Cardiac septum (tissue), 1 donor: Measurements from ENCODE around the gene TOR1A. TPM values are rescaled to one million over a fixed set of nuclear protein-coding genes. Genes with fewer than 3 reads are reported as not detected.

ENCODE experiments used
- DNase-seq: peaks from one replicate; pipeline ENCODE4 v3.0.0-alpha.2; 2020; ENCODE audit warnings: low spot score
- intact Hi-C: fragments of 100-400 bp; cut with DNase I; formaldehyde crosslinking; loops from one replicate; pipeline ENCODE4 v1.14.0; 2022
- total RNA-seq: library from RNA; stranded (reverse); fragmentation: NEBNext Ultra II Directional; extraction: Animal tissue kit (Norgen Biotek cat#: 25700); gene quantifications from one replicate; pipeline ENCODE4 v1.2.1, GENCODE V29; 2021
- donor health status: DM: no; HTN: no; CAD: no.

Gene TOR1A
- total RNA-seq, 1 donor from 2014 or later, result 14.0 TPM

DNA sequence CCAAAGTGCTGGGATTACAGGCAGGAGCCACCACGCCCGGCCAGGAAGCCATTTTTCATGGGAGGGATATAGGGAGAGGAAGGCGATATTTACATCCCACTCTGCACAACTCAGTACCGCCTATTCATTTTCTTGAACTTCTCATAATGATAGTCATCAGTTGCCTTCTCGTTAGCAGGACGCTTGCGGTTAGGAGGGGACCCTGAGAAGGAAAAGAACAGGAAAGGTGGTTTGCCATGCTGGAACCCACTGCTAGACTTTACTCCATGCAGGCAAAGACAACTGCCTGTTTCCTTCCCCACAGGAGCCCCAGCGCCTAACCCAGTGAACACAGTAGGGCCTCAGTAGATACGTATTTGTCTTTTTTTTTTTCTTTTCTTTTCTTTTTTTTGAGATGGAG lies 4.1 kb upstream of the TOR1A start:
- DNase-seq, result no peak
- intact Hi-C loops, result no loop called here

DNA sequence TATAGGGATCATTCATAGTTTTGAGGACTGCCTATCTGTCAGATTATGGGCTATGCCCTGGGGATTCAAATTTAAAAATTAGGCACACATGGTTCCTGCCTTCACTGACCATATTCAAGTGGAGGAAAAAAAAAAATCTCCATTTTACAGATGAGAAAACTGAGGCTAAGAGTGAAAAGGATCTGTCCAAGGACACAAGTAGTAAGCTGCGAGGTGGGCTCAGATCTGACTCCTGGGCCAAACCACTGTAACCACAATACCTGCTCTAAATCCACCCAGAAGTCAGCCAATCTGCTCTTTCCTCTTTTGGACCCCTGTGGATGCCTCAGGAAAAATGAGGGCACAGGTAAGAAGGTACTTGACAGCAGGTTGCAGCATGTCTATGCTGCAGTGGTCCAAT lies 2.8 kb upstream of the TOR1A start:
- no peak for DNase-seq
- intact Hi-C loops, result no loop called here

DNA sequence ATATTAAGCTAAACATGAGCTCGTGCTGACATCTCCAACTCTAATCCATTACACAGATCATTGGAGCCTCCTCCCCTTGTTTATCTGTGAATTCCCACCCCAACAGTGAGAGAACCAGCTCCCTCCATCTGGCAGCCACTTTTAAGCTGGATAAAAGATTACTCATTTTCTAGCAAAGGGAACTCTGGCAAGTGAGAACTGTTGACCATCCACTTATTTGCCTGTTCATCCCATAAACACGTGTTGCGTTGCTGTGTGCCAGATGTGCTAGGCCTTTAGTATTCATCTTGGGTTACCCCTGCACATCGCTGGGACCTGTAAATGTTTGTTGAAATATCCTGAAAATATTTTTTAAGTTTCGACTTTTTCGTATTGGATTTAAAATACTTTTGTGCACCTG lies 2.4 kb upstream of the TOR1A start:
- intact Hi-C loops, result no loop called here
- DNase-seq, result no peak

DNA sequence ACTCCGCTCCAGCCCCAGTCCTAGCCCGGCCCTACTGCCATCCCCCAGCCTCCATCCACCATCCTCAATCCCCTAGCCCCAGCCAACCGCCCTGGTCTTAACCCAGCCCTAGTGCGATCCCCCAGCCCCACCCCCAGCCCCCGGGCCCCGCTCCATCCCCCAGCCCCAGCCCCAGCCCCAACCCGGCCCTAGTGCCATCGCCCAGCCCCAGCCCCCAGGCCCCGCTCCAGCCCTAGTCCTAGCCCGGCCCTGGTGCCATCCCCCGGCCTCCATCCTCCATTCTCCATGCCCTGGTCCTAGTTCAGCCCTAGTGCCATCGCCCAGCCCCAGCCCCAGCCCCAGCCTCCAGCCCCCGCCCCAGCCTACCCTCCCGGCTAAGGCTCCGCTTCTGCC lies 398 bp downstream of the TOR1A start:
- no peak for DNase-seq
- intact Hi-C loops, result no loop called here

DNA sequence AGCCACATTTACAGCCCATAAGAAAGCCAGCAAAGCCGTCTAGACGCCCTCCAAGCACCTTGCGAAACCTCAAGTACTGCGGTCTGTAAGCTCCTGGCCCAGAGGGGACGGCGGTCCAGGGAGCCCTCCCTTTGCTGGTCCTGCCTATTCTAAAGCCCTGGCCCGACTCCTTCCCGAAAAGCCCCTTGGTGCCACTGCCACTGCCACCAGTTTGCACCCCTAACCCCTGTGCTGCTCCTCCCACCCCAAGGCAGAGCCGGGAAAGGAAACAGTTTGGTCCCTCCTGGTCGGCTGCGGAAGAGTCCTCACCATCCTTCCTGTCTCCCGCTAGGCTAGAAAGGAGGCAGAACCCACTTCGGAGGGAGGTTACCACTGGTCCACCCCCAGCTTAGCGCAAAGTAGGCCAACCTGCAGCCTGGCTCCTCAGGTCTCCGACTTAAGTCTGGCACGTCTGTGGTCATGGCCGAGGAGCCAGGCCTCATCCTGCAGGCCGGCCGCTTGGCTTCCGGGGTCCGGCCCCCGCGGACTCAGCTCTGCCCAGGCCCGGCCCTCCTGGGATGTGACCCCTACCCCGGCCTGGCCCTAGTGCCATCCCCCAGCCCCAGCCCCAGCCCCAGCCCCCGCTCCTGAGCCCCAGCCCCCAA lies 916 bp downstream of the TOR1A start:
- DNase-seq, result no peak
- intact Hi-C loops, result no loop called here

DNA sequence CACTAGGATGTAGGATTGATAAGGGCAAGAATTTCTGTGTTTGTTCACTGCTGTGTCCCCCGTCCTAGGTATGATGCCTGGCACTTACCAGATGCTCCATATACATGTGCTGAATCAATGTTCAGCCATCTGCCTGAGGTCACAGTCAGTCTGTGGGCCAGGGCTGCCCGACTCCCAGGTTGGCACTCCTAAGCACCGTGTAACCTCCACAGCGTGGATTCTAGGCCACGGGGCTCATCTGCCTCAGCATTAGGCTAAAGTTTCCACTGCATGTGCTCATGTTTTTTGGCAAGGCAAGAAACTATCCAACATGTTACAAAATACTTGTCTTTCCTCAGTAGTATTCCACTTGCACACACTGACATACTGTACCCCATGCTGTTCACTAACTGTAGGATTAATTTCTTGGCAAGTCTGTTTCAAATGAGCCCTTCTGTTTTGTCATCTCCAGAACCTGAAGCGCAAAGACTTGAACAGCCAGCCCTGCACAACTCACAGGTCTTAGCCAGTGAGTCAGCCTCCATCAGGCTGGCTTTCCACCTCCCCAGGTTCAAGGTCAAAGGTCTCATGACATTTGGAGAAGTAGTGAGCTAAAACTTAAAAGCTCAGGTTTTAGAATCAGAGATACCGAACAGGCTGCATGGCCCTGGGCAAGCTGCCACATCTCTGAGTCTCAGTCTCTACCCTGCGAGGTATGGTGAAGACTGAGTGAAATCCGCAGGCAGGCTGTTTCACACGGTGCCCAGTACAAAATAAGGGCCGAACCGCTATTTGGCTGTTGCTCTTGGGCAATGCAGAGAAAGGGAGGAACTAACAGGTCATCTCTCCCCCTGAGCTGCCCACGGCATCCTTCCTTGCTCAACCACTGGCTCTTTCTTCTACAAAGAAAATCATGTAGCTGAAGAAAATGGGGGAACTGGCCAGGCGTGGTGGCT lies 7.2 kb downstream of the TOR1A start:
- intact Hi-C loops, result no loop called here
- no peak for DNase-seq

DNA sequence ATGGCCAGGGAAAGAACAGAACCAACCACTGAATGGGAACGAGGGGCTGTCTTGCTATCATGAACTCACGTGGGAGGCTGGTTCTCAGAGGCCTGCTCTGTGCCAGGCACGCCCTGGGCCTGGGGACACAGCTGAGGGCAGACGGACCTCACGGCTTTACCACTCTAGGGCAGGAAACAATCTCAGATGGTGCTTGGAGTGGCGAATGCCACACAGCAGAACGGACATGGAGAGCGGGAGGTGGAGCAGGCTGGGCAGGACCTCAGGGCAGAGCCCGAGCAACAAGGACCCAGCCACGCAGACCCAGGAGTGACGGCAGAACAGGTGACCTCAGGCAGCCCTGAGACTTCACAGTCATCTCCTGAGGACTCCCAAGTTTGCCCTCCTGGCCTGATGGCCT lies 8.7 kb downstream of the TOR1A start:
- DNase-seq, result no peak
- intact Hi-C loops, result no loop called here

DNA sequence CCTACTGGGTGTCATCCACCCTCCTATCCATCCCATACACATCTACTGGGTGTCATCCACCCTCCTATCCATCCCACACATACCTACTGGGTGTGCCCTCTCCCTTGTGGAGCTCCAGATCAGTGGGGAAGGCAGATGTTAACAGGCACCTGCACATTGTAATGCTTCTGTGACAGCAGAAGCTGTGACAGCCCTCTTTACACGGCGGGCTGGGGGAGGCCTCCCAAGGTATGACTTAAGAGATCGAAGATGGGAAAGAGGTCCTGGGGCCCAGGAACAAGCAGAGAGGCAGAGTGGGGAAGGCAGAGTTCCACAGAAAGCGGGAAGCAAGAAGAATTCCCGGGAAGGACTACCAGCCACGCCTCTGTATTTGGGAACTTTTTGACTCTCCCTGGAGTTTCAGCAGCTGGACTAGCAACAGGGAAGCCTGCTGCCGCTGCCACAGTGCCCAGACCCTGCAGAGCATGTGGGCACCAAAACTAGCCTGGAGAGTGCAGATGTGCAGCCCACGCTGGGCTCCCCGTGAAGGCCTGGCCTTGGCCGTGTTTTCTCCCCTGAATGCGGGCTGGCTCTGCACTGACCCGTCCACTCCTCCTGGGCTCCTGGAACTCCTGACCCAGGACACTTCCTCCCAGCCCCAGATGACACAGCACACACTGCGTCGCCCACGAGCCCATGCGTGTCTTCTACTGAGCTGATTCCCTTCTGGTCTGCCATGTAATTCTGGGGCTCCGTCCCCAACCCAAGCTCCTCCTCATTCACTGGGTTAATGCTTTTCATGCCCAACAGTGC lies 9.3 kb downstream of the TOR1A start:
- DNase-seq, result no peak
- intact Hi-C loops, result no loop called here

DNA sequence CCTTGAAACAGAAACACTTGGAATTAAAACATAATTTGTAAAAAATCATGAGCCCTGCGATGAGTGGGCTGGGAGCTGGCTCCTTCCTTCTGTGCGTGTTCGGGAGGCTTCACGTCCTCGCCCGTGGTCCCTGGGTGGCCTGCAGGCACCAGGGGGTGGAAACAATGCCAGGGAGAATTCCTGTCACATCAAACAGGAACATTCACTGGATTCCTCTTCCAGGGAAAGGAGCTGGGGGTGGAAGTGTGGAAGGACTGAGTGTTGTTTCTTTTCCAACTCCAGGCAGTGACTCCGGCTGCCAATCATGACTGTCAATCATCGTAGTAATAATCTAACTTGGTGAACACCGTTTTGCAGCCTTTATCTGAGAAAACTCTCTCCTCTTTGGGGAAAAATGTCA lies 10.3 kb downstream of the TOR1A start:
- no peak for DNase-seq
- intact Hi-C loops, result no loop called here

DNA sequence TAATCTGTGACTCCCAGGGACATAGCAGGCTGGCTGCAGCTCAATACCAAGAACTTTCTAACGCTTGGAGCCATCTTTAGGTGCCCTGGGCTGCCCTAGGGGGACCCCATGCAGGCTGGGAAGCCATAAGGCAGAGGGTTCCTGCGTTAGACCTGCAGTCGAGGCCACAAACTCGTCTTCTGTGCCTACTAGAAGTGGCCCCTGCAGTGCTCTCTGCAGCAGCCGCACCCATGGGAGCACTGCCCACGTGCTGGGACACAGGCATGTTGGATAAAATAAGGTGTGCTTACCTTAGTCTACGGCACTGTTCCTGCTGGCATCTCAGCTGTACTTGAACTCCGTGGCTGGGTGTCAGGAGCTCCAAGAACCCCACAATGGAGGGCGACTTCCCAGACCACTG lies 11.6 kb downstream of the TOR1A start:
- intact Hi-C loops, result no loop called here
- no peak for DNase-seq

DNA sequence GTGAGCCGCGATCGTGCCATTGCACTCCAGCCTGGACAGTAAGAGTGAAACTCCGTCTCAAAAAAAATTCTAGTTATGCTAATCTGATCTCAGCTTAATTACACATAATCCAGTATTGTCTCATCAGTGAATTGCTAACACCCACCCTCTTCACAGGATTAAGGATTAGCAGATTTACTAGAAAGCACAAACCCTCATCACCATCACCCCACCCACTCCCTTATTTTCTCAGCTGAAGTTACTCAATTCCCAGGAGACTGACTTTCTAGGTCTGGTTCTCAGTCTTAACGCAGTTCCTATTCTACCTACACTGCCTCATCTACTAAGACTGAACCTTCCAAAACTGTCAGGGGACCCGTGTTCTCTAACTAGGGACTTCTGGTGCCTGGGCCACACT lies 12.0 kb downstream of the TOR1A start:
- DNase-seq, result no peak
- intact Hi-C loops, result no loop called here

DNA sequence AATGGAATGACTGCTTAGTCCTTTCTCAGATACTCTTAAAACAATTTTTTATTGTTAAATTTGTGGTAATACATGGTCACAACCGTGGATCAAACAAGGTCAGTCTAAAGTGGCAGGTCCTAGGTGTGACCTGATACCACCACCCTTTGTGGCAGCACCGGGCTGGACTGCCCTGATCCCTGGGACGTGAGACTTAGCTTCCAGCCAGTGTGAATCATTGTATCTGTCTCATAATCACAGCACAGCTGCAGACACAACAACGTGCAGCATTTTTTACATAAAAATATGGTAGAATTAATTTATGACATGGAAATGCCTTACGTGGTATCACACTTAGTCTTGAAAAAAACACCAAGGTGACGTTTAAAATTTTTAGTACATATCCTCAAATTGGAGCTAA lies 13.1 kb downstream of the TOR1A start:
- DNase-seq, result no peak
- intact Hi-C loops, result no loop called here

DNA sequence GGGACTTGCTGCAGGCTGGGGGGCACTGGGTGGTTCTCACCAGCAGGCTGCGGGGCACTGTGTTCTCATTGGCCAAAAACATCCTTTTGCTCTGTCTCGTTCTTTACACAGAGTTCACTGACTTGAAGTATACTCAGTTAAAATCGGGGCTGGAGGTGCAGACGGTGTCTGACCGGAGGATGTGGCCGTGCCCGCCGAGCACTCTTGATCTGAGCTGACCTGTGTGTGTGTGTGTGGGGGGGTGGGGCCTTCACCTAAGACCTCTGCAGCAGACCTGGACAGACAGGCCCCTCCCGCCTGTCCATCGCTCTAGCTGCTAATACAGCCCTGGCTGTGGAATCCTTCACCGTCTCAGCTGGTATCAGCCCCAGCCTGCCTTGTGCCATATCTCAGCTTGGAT lies 13.8 kb downstream of the TOR1A start:
- no peak for DNase-seq
- intact Hi-C loops, result no loop called here

DNA sequence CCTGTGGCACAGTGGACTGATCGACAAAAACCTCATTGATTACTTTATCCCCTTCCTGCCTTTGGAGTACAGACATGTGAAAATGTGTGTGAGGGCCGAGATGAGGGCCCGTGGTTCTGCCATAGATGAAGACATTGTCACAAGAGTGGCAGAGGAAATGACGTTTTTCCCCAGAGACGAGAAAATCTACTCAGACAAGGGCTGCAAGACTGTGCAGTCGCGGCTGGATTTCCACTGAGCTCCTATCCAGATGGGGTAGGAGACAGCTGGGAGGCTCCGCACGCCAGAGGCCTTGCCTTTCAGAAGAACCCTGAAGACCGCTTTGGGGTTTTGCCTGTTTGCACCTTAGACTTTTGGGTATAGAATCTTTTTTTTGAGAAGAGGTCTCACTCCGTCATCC lies 14.6 kb downstream of the TOR1A start:
- intact Hi-C loops, result no loop called here
- DNase-seq, result no peak

DNA sequence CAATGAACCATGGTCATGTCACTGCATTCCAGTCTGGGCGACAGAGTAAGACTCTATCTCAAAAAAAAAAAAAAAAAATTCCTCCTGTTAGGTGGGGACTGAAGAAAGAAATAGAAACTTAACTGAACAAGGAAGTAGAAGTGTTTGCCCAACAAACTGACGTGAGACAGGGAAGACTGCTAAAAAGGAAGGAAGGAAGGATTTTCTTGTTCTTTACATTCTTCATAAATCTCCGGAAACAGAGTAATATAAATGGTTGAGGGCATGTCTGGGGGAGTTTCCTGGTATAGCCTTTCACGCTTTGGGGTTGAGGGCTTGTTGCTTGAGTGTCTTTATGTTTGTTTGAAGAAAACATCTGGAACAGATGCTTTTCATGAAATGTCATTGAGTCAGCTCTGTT lies 17.9 kb downstream of the TOR1A start:
- intact Hi-C loops, result no loop called here
- DNase-seq, result no peak

DNA sequence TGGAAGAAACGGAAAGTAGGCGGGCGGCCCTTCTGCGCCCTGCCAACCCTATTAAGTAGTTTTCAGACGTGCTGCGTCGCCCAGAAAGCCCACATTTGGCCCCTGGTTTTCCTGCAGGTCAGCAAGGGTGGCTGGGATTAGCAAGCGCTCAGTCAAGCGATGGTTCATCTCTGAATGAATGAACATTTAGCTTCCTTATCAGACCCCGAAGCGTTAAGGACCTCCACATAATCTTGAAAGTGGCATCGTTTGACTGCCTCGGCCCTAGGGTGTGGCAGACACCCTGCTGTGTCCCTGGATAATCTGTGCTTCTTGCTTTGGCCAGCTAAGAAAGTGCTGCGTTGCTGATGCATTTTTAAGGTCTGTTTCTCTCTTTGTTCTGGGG lies 20.3 kb downstream of the TOR1A start:
- intact Hi-C loops, result no loop called here

DNA sequence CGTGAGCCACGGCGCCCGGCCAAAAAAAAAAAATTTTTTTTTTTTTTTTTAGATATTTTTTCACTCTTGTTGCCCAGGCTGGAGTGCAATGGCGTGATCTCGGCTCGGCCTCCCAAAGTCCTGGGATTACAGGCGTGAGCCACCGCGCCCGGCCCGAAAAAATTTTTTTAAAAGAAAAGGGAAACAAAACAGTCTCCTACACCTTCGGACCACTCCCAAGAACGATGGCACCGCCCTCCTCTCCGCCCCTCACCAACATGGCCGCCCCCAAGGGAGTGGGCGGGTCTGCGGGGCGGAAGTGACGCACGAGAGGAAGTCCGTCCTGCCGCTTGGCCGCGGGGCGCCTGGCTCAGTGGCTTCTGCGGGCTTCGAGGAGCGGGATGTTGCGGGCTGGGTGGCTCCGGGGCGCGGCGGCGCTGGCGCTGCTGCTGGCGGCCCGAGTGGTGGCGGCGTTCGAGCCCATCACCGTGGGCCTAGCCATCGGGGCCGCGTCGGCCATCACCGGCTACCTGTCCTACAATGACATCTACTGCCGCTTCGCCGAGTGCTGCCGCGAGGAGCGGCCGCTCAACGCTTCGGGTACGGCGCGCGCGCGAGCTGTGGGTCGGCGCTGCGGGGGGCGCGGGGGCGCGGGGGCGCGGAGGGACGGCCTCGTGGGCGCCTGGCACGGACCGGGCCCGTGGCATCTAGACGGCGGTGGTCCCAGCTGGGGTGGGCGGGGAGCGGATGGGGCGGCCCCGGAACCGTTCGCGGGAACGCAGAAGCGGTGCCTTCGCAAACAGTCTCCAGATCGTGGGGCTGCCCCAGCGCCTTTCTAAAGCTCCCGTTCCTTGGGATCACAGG lies 20.9 kb downstream of the TOR1A start, which contains the start of gene TOR1B:
TOR1B (plus strand) TSS at position 352 of the 843 bp plus-strand sequence; CDS start at position 381, 29 bp downstream.
- intact Hi-C loops, result no loop called here
- peak; percentile 98 for DNase-seq

More for the DNA sequence above, 20.3 kb downstream of the TOR1A start:
- DNase-seq, result no peak

DNA sequence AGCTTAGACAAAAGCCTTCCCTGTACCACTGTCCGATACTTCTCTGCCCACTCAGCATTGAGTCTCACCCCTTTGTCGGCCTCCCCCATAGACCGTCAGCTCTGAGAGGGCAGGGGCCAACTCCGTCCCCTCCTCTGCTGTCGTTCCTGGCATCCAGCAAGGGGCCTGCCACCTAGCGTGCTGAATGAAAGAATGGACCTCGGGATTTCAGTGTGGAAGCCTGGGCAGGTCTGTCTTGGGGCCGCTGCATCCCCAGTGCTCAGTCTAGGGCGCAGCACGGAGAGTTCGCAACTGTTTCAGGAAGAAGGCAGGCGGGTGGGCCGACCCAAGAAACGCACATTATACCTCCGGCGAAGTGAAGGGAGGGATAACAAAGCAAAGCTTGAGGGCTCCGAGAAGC lies 22.4 kb downstream of the TOR1A start:
- intact Hi-C loops, result no loop called here

DNA sequence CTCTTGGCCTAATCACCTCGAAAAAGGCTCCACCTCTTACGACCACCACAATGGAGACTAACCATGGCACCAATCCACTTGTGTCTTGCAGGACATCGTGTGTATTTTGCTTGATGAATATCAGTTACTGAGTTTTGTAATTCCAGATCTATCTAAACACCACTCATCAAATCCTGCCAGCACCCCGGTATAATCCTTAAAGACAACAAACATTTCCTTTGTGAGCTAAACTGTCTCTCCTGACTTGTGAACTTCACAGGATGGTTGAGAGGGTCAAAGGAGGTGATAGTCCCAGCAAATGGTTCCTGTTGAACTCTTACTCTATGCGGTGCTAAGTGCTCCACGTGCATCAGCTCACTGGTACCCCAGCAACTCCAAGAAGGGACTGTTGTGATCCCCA lies 25.0 kb downstream of the TOR1A start:
- no peak for DNase-seq
- intact Hi-C loops, result no loop called here

More for the DNA sequence above, 22.4 kb downstream of the TOR1A start:
- no peak for DNase-seq
